Heart left ventricle (tissue), 13 donors: Measurements from ENCODE around the gene CCNL2.

Source experiments
- CTCF ChIP-seq, 12 donors: fragments of 200-600 bp; sonication (generic) in 4 of 12; IDR thresholded peaks; one replicate each; pipeline versions ENCODE4 v1.5.0 to v1.8.0; 2018 to 2022; ENCODE audit warnings: antibody characterized with exemption in 12 of 12, mild to moderate bottlenecking in 5 of 12
- POLR2A ChIP-seq, 2 donors: fragments of 450-650 bp; IDR thresholded peaks; one replicate each; pipeline ENCODE4 v1.6.1; 2017; ENCODE audit warnings: antibody characterized with exemption in 2 of 2, mild to moderate bottlenecking in 2 of 2, moderate library complexity in 2 of 2
- donor health status: ischemic (EF 13 %, LVEDD 7.1; RV severe dilation, severe dysfunction).
- donor health status: DM: no; HTN: yes; CAD: no.
- donor health status: DM: no; HTN: no; CAD: no.
- donor health status: ischemic (EF 25% LVEDD 6.9; RV normal size, moderate dysfunction).
- donor health status: ischemic (EF 25% LVEDD 5.7; RV mildly dilated, moderate dysfunction).
- donor health status: ischemic (EF 35%, LVEDD 5.7; RV mildly dilated, moderate dysfunction).
- donor health status: nonischemic (EF 11% LVEDD 7.7; RV severe dilation, severe dysfunction).
- donor health status: DM: yes; HTN: yes; CAD: no.
- donor health status: PGD.
- donor health status: ischemic (EF 29% LVEDD 5.4; RV normal size, mild dysfunction).
- donor health status: nonischemic (EF 23%, LVEDD 6.1; RV moderate dilation, normal function).

DNA sequence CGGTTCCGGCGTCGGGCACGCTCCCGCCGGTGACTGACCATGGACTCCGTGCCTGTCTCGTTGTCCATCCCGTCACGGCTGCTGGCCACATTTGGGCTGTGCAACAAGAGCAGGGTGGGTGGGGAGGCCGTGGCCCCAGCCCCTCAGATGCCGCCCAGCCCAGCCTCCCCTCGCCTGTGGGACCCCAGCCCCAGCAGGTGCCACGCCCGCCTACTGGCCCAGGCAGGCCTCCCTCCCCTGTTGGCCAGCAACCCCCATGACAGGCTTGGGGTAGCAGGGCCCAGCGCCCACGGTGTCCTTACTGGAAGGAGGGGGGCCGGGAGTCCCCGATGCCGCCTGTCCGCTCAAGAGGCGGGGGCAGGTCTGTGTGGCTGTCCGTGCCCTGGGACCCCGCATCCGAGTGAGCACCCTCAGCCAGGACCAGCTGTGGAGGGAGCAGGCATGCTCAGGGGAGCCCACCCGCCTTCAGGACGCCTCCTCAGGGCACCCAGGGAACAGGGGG, 57.0 kb downstream of the CCNL2 start:
- TF ChIP-seq POLR2A (IDR thresholded peaks at IDR 0.05) (no peak), CTCF (IDR thresholded peaks at IDR 0.05) (no peak)
